ENCODE data around the gene GLO1.

- TF ChIP-seq POLR2A (IDR thresholded peaks at IDR 0.05; ENCODE audit: low read length) (no peak), GATA1 (IDR thresholded peaks at IDR 0.05; ENCODE audit: low read depth, low read length) (no peak)
Measured at GRCh38 chr6:38636027-38636426, 66.9 kb downstream of the GLO1 start.

All from erythroblast (primary cell).